H9 (cell line): ENCODE measurements around the gene NEDD4L. TPM values are rescaled to one million over a fixed set of nuclear protein-coding genes. Genes with fewer than 3 reads are reported as not detected.

ENCODE experiments used
- DNase-seq: peaks from one replicate; pipeline ENCODE4 v3.0.0-alpha.2; 2017
- H2AFZ ChIP-seq: one replicate; pipeline ENCODE4 v1.6.1; 2013; ENCODE audit warnings: mild to moderate bottlenecking, low read length, control low read depth, moderate library complexity
- H2AK5ac ChIP-seq: 2 replicates; pipeline ENCODE4 v1.6.1; 2013; ENCODE audit warnings: low read length, control low read depth, mixed read lengths; ENCODE audit not compliant: insufficient read length
- H2BK120ac ChIP-seq: one replicate; pipeline ENCODE4 v1.6.1; 2013; ENCODE audit warnings: low read depth, mild to moderate bottlenecking, low read length, control low read depth, inconsistent platforms; ENCODE audit not compliant: poor library complexity, severe bottlenecking
- H2BK12ac ChIP-seq: 2 replicates; pipeline ENCODE4 v1.6.1; 2013; ENCODE audit warnings: low read length, control low read depth, mixed read lengths, low read depth; ENCODE audit not compliant: insufficient read length
- H2BK15ac ChIP-seq: 2 replicates; pipeline ENCODE4 v1.6.1; 2013; ENCODE audit warnings: low read depth, low read length, control low read depth
- H2BK20ac ChIP-seq: one replicate; pipeline ENCODE4 v1.6.1; 2013; ENCODE audit warnings: low read depth, mild to moderate bottlenecking, low read length, control low read depth, inconsistent platforms; ENCODE audit not compliant: poor library complexity, severe bottlenecking
- H2BK5ac ChIP-seq: 2 replicates; pipeline ENCODE4 v1.6.1; 2013; ENCODE audit warnings: low read length, control low read depth, mixed read lengths; ENCODE audit not compliant: insufficient read length
- H3K14ac ChIP-seq: 2 replicates; pipeline ENCODE4 v1.6.1; 2013; ENCODE audit warnings: low read length, control low read depth; ENCODE audit not compliant: insufficient read depth
- H3K18ac ChIP-seq: 2 replicates; pipeline ENCODE4 v1.6.1; 2013; ENCODE audit warnings: low read depth, mild to moderate bottlenecking, mixed read lengths, low read length, control low read depth; ENCODE audit not compliant: insufficient read length
- H3K23ac ChIP-seq: 2 replicates; pipeline ENCODE4 v1.6.1; 2013; ENCODE audit warnings: low read length, control low read depth, mixed read lengths, low read depth; ENCODE audit not compliant: insufficient read length
- H3K23me2 ChIP-seq: 2 replicates; pipeline ENCODE4 v1.6.1; 2013; ENCODE audit warnings: low read depth, mild to moderate bottlenecking, mixed read lengths, low read length, control low read depth; ENCODE audit not compliant: insufficient read length, poor library complexity, severe bottlenecking
- H3K27ac ChIP-seq: 2 replicates; pipeline ENCODE4 v1.5.1; 2013; ENCODE audit warnings: low read length, control low read depth, mixed read lengths, low read depth; ENCODE audit not compliant: insufficient read length
- H3K27me3 ChIP-seq: 2 replicates; pipeline ENCODE4 v1.6.1; 2013; ENCODE audit warnings: low read length, control low read depth, inconsistent platforms; ENCODE audit not compliant: insufficient read depth
- H3K4ac ChIP-seq: 2 replicates; pipeline ENCODE4 v1.6.1; 2013; ENCODE audit warnings: low read depth, mild to moderate bottlenecking, control low read depth, inconsistent platforms, low read length, moderate library complexity
- H3K4me1 ChIP-seq: 2 replicates; pipeline ENCODE4 v1.6.1; 2013; ENCODE audit warnings: low read length, control low read depth, inconsistent platforms; ENCODE audit not compliant: insufficient read depth
- H3K4me2 ChIP-seq: 2 replicates; pipeline ENCODE4 v1.6.1; 2013; ENCODE audit warnings: low read length, control low read depth, mixed read lengths; ENCODE audit not compliant: insufficient read length, insufficient read depth
- H3K56ac ChIP-seq: 2 replicates; pipeline ENCODE4 v1.6.1; 2013; ENCODE audit warnings: low read depth, mild to moderate bottlenecking, mixed read lengths, low read length, control low read depth; ENCODE audit not compliant: insufficient read length
- H3K79me1 ChIP-seq: 2 replicates; pipeline ENCODE4 v1.6.1; 2013; ENCODE audit warnings: low read depth, mild to moderate bottlenecking, moderate library complexity, low read length, control low read depth, inconsistent platforms; ENCODE audit not compliant: insufficient read depth, poor library complexity, severe bottlenecking
- H3K79me2 ChIP-seq: 2 replicates; pipeline ENCODE4 v1.6.1; 2013; ENCODE audit warnings: low read length, control low read depth, inconsistent platforms; ENCODE audit not compliant: insufficient read depth
- H3K9ac ChIP-seq: 2 replicates; pipeline ENCODE4 v1.6.1; 2013; ENCODE audit warnings: low read length, control low read depth, mixed read lengths; ENCODE audit not compliant: insufficient read length; ENCODE audit errors: extremely low read depth
- H3K9me3 ChIP-seq: one replicate; pipeline ENCODE4 v1.6.1; 2013; ENCODE audit warnings: low read depth, low read length, inconsistent platforms; ENCODE audit not compliant: control insufficient read depth
- H3T11ph ChIP-seq: one replicate; pipeline ENCODE4 v1.6.1; 2013; ENCODE audit warnings: mild to moderate bottlenecking, low read length, control low read depth, inconsistent platforms
- H4K20me1 ChIP-seq: one replicate; pipeline ENCODE4 v1.6.1; 2013; ENCODE audit not compliant: control insufficient read depth, insufficient read length, insufficient read depth
- H4K5ac ChIP-seq: 2 replicates; pipeline ENCODE4 v1.6.1; 2013; ENCODE audit warnings: low read depth, mild to moderate bottlenecking, mixed read lengths, low read length, control low read depth; ENCODE audit not compliant: insufficient read length
- H4K8ac ChIP-seq: replicated peaks from 2 replicates; pipeline ENCODE4 v1.6.1; 2013; ENCODE audit warnings: low read length, control low read depth, mixed read lengths, low read depth; ENCODE audit not compliant: insufficient read length
- H4K91ac ChIP-seq: 2 replicates; pipeline ENCODE4 v1.6.1; 2013; ENCODE audit warnings: low read depth, mild to moderate bottlenecking, moderate library complexity, mixed read lengths, low read length, control low read depth; ENCODE audit not compliant: insufficient read length
- H3K27ac Mint-ChIP-seq, 3 experiments: 2 replicates in 2 of 3; 3 replicates in 1 of 3; pipeline ENCODE4 v1.8.0; 2020 to 2021; ENCODE audit warnings: mixed read lengths in 3 of 3, mild to moderate bottlenecking in 1 of 3, moderate library complexity in 1 of 3
- H3K27me3 Mint-ChIP-seq: 2 replicates; pipeline ENCODE4 v1.8.0; 2021; ENCODE audit warnings: low read depth, mild to moderate bottlenecking, moderate library complexity, mixed read lengths
- H3K36me3 Mint-ChIP-seq, 3 experiments: 2 replicates in 2 of 3; 3 replicates in 1 of 3; pipeline ENCODE4 v1.8.0; 2020 to 2021; ENCODE audit warnings: low read depth in 3 of 3, mixed read lengths in 3 of 3; ENCODE audit not compliant: insufficient read depth in 1 of 3
- H3K4me1 Mint-ChIP-seq, 2 experiments: 2 replicates each; pipeline ENCODE4 v1.8.0; 2020; ENCODE audit warnings: mixed read lengths in 2 of 2
- H3K4me3 Mint-ChIP-seq, 2 experiments: 2 replicates in 1 of 2; 3 replicates in 1 of 2; pipeline ENCODE4 v1.8.0; 2020 to 2021; ENCODE audit warnings: mild to moderate bottlenecking in 2 of 2, mixed read lengths in 2 of 2, moderate library complexity in 1 of 2
- H3K9me3 Mint-ChIP-seq, 2 experiments: 2 replicates in 1 of 2; 3 replicates in 1 of 2; pipeline ENCODE4 v1.8.0; 2020; ENCODE audit warnings: mild to moderate bottlenecking in 2 of 2, mixed read lengths in 2 of 2, moderate library complexity in 1 of 2
- CTCF ChIP-seq: fragments of 200-600 bp; sonication (generic); conservative IDR thresholded peaks from 3 replicates; pipeline ENCODE4 v1.8.0; 2021; ENCODE audit warnings: antibody characterized with exemption, mild to moderate bottlenecking
- WGBS: extraction: QIAGEN DNeasy Blood & Tissue Kit; methylation state at CpG from one replicate; pipeline ENCODE4 v1.1.7; 2013; ENCODE audit warnings: missing lambda C conversion rate, low lambda C conversion rate, mixed read lengths; ENCODE audit not compliant: insufficient read length; ENCODE audit errors: extremely low coverage; 5-methylcytosine and 5-hydroxymethylcytosine counted together
- total RNA-seq: library from RNA; stranded (reverse); gene quantifications from 2 replicates; pipeline ENCODE4 v1.2.1, GENCODE V29; 2021

The NEDD4L gene
- total RNA-seq, 1 experiment from 2014 or later = 76.3 TPM

GRCh38 chr18:58005011-58005410, 39.0 kb upstream of the NEDD4L start:
- Histone ChIP-seq H2BK5ac (no peak overlapping the region), H3K56ac (no peak overlapping the region), H2BK12ac (no peak overlapping the region), H3K9ac (no peak overlapping the region), H3T11ph (no peak overlapping the region), H4K91ac (no peak overlapping the region), H2AFZ (no peak overlapping the region), H4K5ac (no peak overlapping the region), H3K4me1 (no peaks in the 10 kb centered on the region), H3K23me2 (no peaks in the 10 kb centered on the region), H3K23ac (no peak overlapping the region), H2BK120ac (no peak overlapping the region), H3K4ac (no peak overlapping the region), H3K27ac (no peak overlapping the region), H3K27me3 (no peaks in the 10 kb centered on the region), H2BK20ac (no peak overlapping the region), H3K79me1 (no peaks in the 10 kb centered on the region), H3K4me2 (no peak overlapping the region), H3K14ac (no peak overlapping the region), H4K20me1 (no peaks in the 10 kb centered on the region), H2AK5ac (no peak overlapping the region), H4K8ac (no peak overlapping the region), H3K79me2 (no peaks in the 10 kb centered on the region), H3K18ac (no peak overlapping the region), H3K9me3 (no peaks in the 10 kb centered on the region), H2BK15ac (no peak overlapping the region)
- Mint-ChIP-seq H3K4me3 (no peak overlapping the region), H3K27me3 (no peaks in the 10 kb centered on the region), H3K9me3 (no peaks in the 10 kb centered on the region), H3K4me1 (no peaks in the 10 kb centered on the region), H3K36me3 (no peaks in the 10 kb centered on the region), H3K27ac (no peak overlapping the region)
- TF ChIP-seq CTCF = no peak
- DNase-seq = no peak
- WGBS = no CpG with 5 or more reads among the region's 2 CpGs
